Measurements from ENCODE around the gene POU2F1. TPM values are rescaled to one million over a fixed set of nuclear protein-coding genes. Genes with fewer than 3 reads are reported as not detected.
A peak's percentile ranks its signal among the peaks of the same experiment; 100 is the strongest.

The POU2F1 gene
- total and polyA plus RNA-seq, 2 experiments from 2014 or later = 38.8 to 66.1 TPM

DNA sequence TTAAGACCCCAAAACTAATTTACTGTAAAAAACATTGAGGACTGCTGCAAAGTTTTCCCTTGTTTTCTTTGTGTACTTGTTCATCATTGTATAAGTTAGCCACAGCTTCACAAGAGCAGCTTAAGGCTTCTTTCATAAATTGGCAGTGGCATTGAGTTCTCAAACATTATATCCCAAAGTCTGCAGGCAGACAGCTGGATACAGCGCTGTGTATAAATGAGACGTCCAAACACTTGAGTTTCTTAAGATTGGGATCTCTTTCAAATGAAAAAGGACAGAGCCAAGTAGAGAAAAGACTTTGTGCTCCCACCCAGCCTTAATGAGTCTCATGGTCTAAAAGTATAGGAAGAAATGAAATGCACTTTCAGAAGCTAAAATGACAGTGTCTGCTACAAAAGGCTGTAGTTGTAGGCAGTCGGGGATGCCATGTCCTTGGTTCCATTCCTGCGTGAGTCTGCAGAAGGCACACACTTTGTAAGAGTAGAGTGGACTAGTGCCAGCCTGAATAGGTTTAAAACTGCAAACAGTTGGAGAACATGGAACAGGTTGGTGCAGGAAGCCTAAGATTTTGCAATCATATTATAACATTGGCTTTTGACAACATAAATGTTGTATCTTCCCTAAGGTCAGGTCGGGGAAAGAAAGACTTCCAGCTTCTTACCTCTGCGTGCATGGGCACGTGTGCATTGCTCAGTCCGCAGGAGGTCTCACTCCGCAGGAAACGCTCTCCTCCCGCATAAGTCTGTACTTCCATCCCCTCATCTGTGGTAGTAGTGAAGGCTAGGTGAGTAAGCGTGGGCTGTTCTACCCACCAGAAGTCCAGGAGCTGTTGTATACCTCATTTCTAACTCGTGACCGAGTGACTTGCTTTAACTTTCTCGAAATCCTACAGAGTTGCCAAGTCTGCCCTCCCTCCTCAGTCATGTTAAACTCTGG is 203.3 kb downstream of the POU2F1 start:
- no peak for DNase-seq (ENCODE audit: low spot score)
- no peaks in the 10 kb centered on the region for H3F3A ChIP-seq (replicated peaks; ENCODE audit: low read depth)
- H3K27ac ChIP-seq (ENCODE audit: low read depth) = no peak overlapping the region
- no peaks in the 10 kb centered on the region for H3K36me3 ChIP-seq (ENCODE audit: insufficient read depth)
- no peaks in the 10 kb centered on the region for H3K27me3 ChIP-seq (ENCODE audit: insufficient read depth)
- no peaks in the 10 kb centered on the region for H3K79me2 ChIP-seq (replicated peaks; ENCODE audit: insufficient read depth)
- Mint-ChIP-seq H3K4me3 (no peak overlapping the region), H3K27me3 (ENCODE audit: insufficient read depth, low read depth, poor library complexity) (peaks cover 9% of the 10 kb centered on the region), H3K36me3 (ENCODE audit: low read depth) (peaks cover 11% of the 10 kb centered on the region; the same call in 2 of the 3 replicates), H3K9me3 (no peaks in the 10 kb centered on the region), H3K4me1 (peaks cover 70% of the 10 kb centered on the region), H3K27ac (peak overlapping the region; percentile 46; the same call in 1 of the 2 replicates)
- peak; percentile 19; the same call in 2 of the 3 replicates for ATAC-seq
- no peak overlapping the region for H3K4me2 ChIP-seq
- H2AFZ ChIP-seq = no peak overlapping the region
- TF ChIP-seq CREB1 (CRISPR knock-in tag; IDR thresholded peaks at IDR 0.05; ENCODE audit: low read depth) (no peak), STAT1 (IDR thresholded peaks at IDR 0.05; ENCODE audit: unreplicated experiment) (no peak), EZH2phosphoT487 (IDR thresholded peaks at IDR 0.05; ENCODE audit: unreplicated experiment) (no peak), EZH2 (IDR thresholded peaks at IDR 0.05; ENCODE audit: low read depth, unreplicated experiment) (no peak), ZNF114 (CRISPR knock-in tag; IDR thresholded peaks at IDR 0.05) (no peak), ZNF462 (CRISPR knock-in tag; IDR thresholded peaks at IDR 0.05) (no peak)
- TF ChIP-seq, protein P1, sequence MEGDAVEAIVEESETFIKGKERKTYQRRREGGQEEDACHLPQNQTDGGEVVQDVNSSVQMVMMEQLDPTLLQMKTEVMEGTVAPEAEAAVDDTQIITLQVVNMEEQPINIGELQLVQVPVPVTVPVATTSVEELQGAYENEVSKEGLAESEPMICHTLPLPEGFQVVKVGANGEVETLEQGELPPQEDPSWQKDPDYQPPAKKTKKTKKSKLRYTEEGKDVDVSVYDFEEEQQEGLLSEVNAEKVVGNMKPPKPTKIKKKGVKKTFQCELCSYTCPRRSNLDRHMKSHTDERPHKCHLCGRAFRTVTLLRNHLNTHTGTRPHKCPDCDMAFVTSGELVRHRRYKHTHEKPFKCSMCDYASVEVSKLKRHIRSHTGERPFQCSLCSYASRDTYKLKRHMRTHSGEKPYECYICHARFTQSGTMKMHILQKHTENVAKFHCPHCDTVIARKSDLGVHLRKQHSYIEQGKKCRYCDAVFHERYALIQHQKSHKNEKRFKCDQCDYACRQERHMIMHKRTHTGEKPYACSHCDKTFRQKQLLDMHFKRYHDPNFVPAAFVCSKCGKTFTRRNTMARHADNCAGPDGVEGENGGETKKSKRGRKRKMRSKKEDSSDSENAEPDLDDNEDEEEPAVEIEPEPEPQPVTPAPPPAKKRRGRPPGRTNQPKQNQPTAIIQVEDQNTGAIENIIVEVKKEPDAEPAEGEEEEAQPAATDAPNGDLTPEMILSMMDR (conservative IDR thresholded peaks at IDR 0.05; ENCODE audit: low read depth in 2 of 2) = no peak
- H3K4me3 ChIP-seq = no peak overlapping the region
- no peaks in the 10 kb centered on the region; the same call in 1 of the 2 replicates for H4K20me1 ChIP-seq (replicated peaks; ENCODE audit: insufficient read depth)
- H3K4me1 ChIP-seq (ENCODE audit: insufficient read depth) = peaks cover 51% of the 10 kb centered on the region
- no peaks in the 10 kb centered on the region for H3K9me2 ChIP-seq (ENCODE audit: insufficient read depth)
